A673 (cell line): ENCODE measurements around the gene APBB1IP.

Source experiments
- CTCF ChIP-seq: fragments of 300-800, 200-600 bp; sonication (generic); conservative IDR thresholded peaks from 2 replicates; pipeline ENCODE4 v1.5.1; 2017; ENCODE audit warnings: low read depth, mild to moderate bottlenecking, antibody characterized with exemption, low read length, moderate library complexity, mixed read lengths
- EZH2 ChIP-seq: fragments of 200-600 bp; sonication (generic); IDR thresholded peaks from 2 replicates; pipeline ENCODE4 v1.6.1; 2017; ENCODE audit warnings: borderline replicate concordance, low read depth, mild to moderate bottlenecking, mixed read lengths, antibody characterized with exemption, low read length; ENCODE audit not compliant: poor library complexity, severe bottlenecking

- TF ChIP-seq EZH2: no peak
- TF ChIP-seq CTCF: no peak
These were observed 133.5 kb downstream of the APBB1IP start for GRCh38 chr10:26571655-26572054.
